C4-2B (cell line): ENCODE measurements around the gene ROR1.

ENCODE experiments used
- ZFX ChIP-seq: fragments of 450-650 bp; IDR thresholded peaks from 2 replicates; pipeline ENCODE4 v1.6.1; 2017
- TF ChIP-seq, protein P1 (sequence below): fragments of 450-650 bp; conservative IDR thresholded peaks from 2 replicates; pipeline ENCODE4 v1.5.1; 2017; ENCODE audit warnings: mild to moderate bottlenecking

DNA sequence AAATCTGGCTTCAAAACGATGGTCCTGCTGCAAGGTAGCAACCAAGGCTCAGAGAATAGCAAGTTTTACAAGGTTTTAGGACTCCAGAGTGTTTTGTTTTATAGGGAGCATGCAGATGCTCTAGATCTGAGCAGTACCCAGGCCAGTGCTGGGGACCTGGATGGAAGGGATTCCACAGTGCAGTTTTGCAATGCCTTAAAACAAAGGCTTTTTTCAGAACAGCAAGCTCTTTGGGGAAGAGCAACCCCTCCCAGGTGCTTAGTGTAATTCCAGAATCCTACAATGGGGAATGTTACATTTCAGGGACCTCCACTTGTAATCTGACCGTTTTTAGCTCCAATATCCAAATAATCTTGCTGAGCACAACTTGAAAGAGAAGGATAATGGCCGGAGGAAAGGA, 6.7 kb downstream of the ROR1 start:
- TF ChIP-seq, protein P1, sequence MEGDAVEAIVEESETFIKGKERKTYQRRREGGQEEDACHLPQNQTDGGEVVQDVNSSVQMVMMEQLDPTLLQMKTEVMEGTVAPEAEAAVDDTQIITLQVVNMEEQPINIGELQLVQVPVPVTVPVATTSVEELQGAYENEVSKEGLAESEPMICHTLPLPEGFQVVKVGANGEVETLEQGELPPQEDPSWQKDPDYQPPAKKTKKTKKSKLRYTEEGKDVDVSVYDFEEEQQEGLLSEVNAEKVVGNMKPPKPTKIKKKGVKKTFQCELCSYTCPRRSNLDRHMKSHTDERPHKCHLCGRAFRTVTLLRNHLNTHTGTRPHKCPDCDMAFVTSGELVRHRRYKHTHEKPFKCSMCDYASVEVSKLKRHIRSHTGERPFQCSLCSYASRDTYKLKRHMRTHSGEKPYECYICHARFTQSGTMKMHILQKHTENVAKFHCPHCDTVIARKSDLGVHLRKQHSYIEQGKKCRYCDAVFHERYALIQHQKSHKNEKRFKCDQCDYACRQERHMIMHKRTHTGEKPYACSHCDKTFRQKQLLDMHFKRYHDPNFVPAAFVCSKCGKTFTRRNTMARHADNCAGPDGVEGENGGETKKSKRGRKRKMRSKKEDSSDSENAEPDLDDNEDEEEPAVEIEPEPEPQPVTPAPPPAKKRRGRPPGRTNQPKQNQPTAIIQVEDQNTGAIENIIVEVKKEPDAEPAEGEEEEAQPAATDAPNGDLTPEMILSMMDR = no peak
- no peak for TF ChIP-seq ZFX
